ENCODE results near the gene PKD1L1.

- TF ChIP-seq CTCF (optimal IDR thresholded peaks at IDR 0.05 in 1 of 3, IDR thresholded peaks at IDR 0.05 in 1 of 3, conservative IDR thresholded peaks at IDR 0.05 in 1 of 3; ENCODE audit: extremely low read depth in 1 of 3, insufficient read depth in 2 of 3, low read length in 3 of 3) (no peak), EZH2 (IDR thresholded peaks at IDR 0.05; ENCODE audit: low read length) (no peak)
Measured at GRCh38 chr7:47970761-47971160, 22.5 kb upstream of the PKD1L1 start.
